Brain microvascular endothelial cell (primary cell): ENCODE results near the gene YAP1.

Experiments
- DNase-seq: peaks from one replicate; pipeline ENCODE4 v3.0.0-alpha.2; 2020
- H3K27ac ChIP-seq: fragments of 250-450 bp; sonication (Bioruptor Pico); 2 replicates; pipeline ENCODE4 v1.5.1; 2020; ENCODE audit warnings: mild to moderate bottlenecking, moderate library complexity
- H3K27me3 ChIP-seq: fragments of 250-450 bp; sonication (Bioruptor Pico); replicated peaks from 2 replicates; pipeline ENCODE4 v1.5.1; 2020; ENCODE audit warnings: mild to moderate bottlenecking
- H3K36me3 ChIP-seq: fragments of 250-450 bp; sonication (Bioruptor Pico); replicated peaks from 2 replicates; pipeline ENCODE4 v1.5.1; 2020; ENCODE audit warnings: mild to moderate bottlenecking
- H3K4me3 ChIP-seq: 2 replicates; pipeline ENCODE4 v1.5.1; 2011; ENCODE audit warnings: low read depth, mild to moderate bottlenecking, control low read depth, low read length, moderate library complexity
- in situ Hi-C: cut with HindIII; loops from 2 replicates; pipeline ENCODE4 v1.10.0; 2017; ENCODE audit warnings: low sequenced_read_pairs, low pct_ligation_motif_present
- TF ChIP-seq, protein P1 (sequence below): IDR thresholded peaks from 2 replicates; pipeline ENCODE4 v1.5.1; 2011; ENCODE audit warnings: low read depth, mild to moderate bottlenecking, moderate library complexity, low read length, control low read depth, inconsistent platforms; ENCODE audit errors: missing control alignments

YAP1 gene

DNA sequence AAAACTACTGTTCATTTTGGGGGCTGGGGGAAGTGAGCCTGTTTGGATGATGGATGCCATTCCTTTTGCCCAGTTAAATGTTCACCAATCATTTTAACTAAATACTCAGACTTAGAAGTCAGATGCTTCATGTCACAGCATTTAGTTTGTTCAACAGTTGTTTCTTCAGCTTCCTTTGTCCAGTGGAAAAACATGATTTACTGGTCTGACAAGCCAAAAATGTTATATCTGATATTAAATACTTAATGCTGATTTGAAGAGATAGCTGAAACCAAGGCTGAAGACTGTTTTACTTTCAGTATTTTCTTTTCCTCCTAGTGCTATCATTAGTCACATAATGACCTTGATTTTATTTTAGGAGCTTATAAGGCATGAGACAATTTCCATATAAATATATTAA lies 119.9 kb downstream of the YAP1 start:
- in situ Hi-C loops = no loop called here
- Histone ChIP-seq H3K27ac (no peak overlapping the region), H3K27me3 (no peaks in the 10 kb centered on the region)

DNA sequence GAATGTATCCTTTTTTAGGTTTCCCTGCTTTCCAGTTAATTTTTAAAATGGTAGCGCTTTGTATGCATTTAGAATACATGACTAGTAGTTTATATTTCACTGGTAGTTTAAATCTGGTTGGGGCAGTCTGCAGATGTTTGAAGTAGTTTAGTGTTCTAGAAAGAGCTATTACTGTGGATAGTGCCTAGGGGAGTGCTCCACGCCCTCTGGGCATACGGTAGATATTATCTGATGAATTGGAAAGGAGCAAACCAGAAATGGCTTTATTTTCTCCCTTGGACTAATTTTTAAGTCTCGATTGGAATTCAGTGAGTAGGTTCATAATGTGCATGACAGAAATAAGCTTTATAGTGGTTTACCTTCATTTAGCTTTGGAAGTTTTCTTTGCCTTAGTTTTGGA lies 120.7 kb downstream of the YAP1 start:
- H3K4me3 ChIP-seq = no peak overlapping the region
- H3K27ac ChIP-seq = no peak overlapping the region
- no peak for DNase-seq
- TF ChIP-seq, protein P1, sequence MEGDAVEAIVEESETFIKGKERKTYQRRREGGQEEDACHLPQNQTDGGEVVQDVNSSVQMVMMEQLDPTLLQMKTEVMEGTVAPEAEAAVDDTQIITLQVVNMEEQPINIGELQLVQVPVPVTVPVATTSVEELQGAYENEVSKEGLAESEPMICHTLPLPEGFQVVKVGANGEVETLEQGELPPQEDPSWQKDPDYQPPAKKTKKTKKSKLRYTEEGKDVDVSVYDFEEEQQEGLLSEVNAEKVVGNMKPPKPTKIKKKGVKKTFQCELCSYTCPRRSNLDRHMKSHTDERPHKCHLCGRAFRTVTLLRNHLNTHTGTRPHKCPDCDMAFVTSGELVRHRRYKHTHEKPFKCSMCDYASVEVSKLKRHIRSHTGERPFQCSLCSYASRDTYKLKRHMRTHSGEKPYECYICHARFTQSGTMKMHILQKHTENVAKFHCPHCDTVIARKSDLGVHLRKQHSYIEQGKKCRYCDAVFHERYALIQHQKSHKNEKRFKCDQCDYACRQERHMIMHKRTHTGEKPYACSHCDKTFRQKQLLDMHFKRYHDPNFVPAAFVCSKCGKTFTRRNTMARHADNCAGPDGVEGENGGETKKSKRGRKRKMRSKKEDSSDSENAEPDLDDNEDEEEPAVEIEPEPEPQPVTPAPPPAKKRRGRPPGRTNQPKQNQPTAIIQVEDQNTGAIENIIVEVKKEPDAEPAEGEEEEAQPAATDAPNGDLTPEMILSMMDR = no peak
- no peaks in the 10 kb centered on the region for H3K27me3 ChIP-seq
- in situ Hi-C loops = no loop called here
- H3K36me3 ChIP-seq = peaks cover 21% of the 10 kb centered on the region

More for the DNA sequence above, 119.9 kb downstream of the YAP1 start:
- no peak for DNase-seq
- no peak overlapping the region for H3K4me3 ChIP-seq
- TF ChIP-seq, protein P1 = no peak
- peaks cover 21% of the 10 kb centered on the region for H3K36me3 ChIP-seq

DNA sequence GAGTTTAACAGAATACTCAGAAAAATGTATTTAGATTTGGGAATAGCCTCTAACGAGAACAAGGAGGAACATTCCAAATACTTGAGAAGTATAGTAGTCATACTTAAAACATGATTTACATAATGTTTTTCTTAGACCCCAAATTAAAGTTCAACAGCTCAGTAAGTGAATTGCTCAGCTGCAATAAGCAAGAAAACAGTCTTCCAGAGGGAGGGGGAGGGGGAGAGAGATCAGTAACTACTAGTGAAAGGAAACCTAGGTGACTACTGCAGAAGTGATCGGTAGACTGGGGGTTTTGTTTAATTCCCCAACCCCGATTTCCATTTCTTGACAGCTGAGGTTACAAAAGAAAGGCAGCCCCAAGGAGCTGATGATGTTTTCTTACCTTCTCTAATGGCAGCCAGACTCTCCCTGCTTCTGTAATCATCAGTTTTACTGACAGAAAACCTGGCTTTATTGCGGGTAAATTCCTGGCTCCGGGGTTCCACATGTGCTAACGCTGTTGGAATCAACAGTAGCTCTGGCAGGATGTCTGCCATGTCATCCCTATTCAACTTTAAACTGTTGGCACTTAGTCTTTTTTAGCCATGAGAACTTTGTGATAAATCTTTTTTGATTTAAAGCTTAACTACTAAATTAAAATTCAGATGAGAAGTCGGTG lies 124.7 kb downstream of the YAP1 start:
- Histone ChIP-seq H3K4me3 (no peak overlapping the region), H3K27ac (no peak overlapping the region), H3K36me3 (peaks cover 7% of the 10 kb centered on the region), H3K27me3 (no peaks in the 10 kb centered on the region)
- in situ Hi-C loops = no loop called here
- TF ChIP-seq, protein P1 = no peak
- no peak for DNase-seq

DNA sequence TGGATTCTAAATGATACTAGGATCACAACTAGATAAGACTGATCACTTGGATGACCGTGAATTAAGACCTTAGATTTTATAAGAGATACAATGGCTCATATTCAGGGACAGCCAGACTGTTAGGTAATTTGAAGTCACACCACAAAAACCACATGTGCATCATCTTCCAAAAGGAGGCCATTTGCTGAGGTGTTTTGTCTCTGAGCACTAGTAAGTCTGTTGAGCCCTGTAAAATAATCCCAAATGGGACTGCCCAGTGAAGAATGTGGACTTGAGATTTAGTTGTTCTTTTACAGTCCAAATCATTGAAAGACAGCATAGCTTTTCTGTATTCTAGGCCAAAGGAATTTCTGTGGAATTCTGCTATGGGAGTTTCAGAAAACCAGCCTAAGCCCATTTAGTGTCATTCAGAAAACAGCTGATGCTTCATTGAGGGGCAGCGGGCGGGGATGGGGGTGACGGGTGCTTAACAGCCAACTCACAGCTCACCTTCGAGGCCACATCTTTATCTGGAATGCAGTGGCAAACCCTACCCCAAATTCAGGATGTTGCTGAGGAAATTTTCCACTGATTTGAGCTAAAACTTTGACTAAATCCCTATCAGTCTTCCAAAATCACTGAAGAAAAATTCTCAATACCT lies 127.0 kb downstream of the YAP1 start:
- TF ChIP-seq, protein P1 = no peak
- H3K4me3 ChIP-seq = no peak overlapping the region
- H3K27ac ChIP-seq = no peak overlapping the region
- DNase-seq = peak; percentile 35
- H3K27me3 ChIP-seq = no peaks in the 10 kb centered on the region
- peaks cover 4% of the 10 kb centered on the region for H3K36me3 ChIP-seq
- in situ Hi-C loops = no loop called here

DNA sequence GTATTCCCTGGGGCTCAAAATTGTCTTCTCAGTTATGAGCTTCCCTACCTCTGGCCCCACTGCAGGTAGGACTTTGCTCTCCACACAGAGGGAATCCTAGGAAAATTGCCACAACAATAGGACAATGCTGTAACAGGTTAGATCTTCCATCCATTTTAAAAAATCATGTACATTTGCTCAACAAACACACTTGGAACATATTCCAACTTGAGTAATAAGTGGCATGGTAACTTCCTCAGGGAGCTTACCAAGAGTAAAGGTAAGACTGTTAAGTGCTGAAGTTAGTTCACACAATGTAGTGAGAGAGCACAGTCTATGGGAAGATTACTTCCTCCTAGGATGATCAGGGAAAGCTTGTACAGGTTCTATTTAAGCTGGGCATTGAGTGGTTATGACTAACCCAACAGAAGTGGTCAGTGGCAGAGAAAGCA lies 128.2 kb downstream of the YAP1 start:
- TF ChIP-seq, protein P1 = no peak
- Histone ChIP-seq H3K27ac (no peak overlapping the region), H3K4me3 (no peak overlapping the region), H3K27me3 (no peaks in the 10 kb centered on the region), H3K36me3 (peaks cover 2% of the 10 kb centered on the region)
- DNase-seq = no peak
- in situ Hi-C loops = no loop called here
